ENCODE results near the gene SRGAP1. TPM values are rescaled to one million over a fixed set of nuclear protein-coding genes. Genes with fewer than 3 reads are reported as not detected.

The SRGAP1 gene
- total and polyA plus RNA-seq, 2 of the 8 experiments (the other 6 are each of a cell fraction or from before 2014, with no cell fraction given), result 3.2 to 7.3 TPM

GRCh38 chr12:64128366-64128765, 283.9 kb downstream of the SRGAP1 start:
- Histone ChIP-seq H3K4me2 (ENCODE audit: insufficient read depth in 1 of 2, low read depth in 2 of 2, low read length in 2 of 2) (no peak overlapping the region), H2BK12ac (ENCODE audit: low read depth, low read length) (no peak overlapping the region), H4K5ac (ENCODE audit: insufficient read length, low read depth, low read length) (no peak overlapping the region), H3K4me1 (replicated peaks in 1 of 4; ENCODE audit: control insufficient read depth in 3 of 4, insufficient read depth in 4 of 4, low read length in 3 of 4) (no peaks in the 10 kb centered on the region), H3K18ac (ENCODE audit: extremely low read depth, low read length) (no peak overlapping the region), H2BK15ac (ENCODE audit: low read length) (no peak overlapping the region), H4K8ac (ENCODE audit: extremely low read depth, insufficient read depth, low read length) (no peak overlapping the region), H3K4ac (replicated peaks; ENCODE audit: insufficient read length, low read depth, low read length) (no peak overlapping the region), H3K9ac (replicated peaks in 1 of 4; ENCODE audit: extremely low read depth in 1 of 4, low read depth in 3 of 4, low read length in 3 of 4) (no peak overlapping the region), H2BK120ac (replicated peaks; ENCODE audit: low read depth, low read length) (no peak overlapping the region), H4K91ac (replicated peaks; ENCODE audit: insufficient read length, low read length) (no peak overlapping the region), H3K4me3 (ENCODE audit: extremely low read depth in 1 of 4, insufficient read depth in 2 of 4, low read depth in 3 of 4, low read length in 4 of 4) (no peak overlapping the region), H3K23ac (ENCODE audit: insufficient read length) (no peak overlapping the region), H3K23me2 (ENCODE audit: low read depth, low read length) (no peaks in the 10 kb centered on the region), H2BK20ac (ENCODE audit: low read length) (no peak overlapping the region), H3K14ac (ENCODE audit: insufficient read length) (no peak overlapping the region), H3K9me3 (ENCODE audit: insufficient read depth in 2 of 2, low read depth in 1 of 2, low read length in 1 of 2) (no peaks in the 10 kb centered on the region), H4K20me1 (replicated peaks in 1 of 2; ENCODE audit: control insufficient read depth in 1 of 2, insufficient read depth in 2 of 2, low read length in 2 of 2) (no peaks in the 10 kb centered on the region), H2AFZ (ENCODE audit: low read length) (no peak overlapping the region), H3K27ac (ENCODE audit: low read depth, low read length) (no peak overlapping the region), H3K79me1 (ENCODE audit: low read depth, low read length) (no peaks in the 10 kb centered on the region), H3K27me3 (replicated peaks in 1 of 4; ENCODE audit: control insufficient read depth in 3 of 4, extremely low read depth in 1 of 4, insufficient read depth in 3 of 4, low read length in 3 of 4) (no peaks in the 10 kb centered on the region), H3K79me2 (ENCODE audit: control insufficient read depth in 1 of 2, insufficient read depth in 2 of 2, low read length in 2 of 2) (no peaks in the 10 kb centered on the region), H3K36me3 (ENCODE audit: control insufficient read depth in 2 of 4, insufficient read depth in 4 of 4, low read length in 3 of 4) (peaks cover 0 to 6% (median 2%) of the 10 kb centered on the region in 4 experiments; a peak in 1 of 8 replicates), H3K56ac (replicated peaks; ENCODE audit: insufficient read length, low read depth, low read length) (no peak overlapping the region), H2AK5ac (ENCODE audit: low read depth, low read length) (no peak overlapping the region), H2BK5ac (ENCODE audit: low read depth, low read length) (no peak overlapping the region)
- FAIRE-seq (no peak), DNase-seq (ENCODE audit: low read depth in 1 of 2, low spot score in 2 of 2) (no peak)
- ChIA-PET CTCF (ENCODE audit: partially characterized antibody) (interaction anchor here (0.9 kb wide), 1 partner anchor 131 kb away, joined by 4 read pairs; no protein-coding TSS in a partner anchor), POLR2A (ENCODE audit: partially characterized antibody) (no interaction called here)
- WGBS, 2 experiments (ENCODE audit: extremely low coverage in 1 of 2, insufficient coverage in 1 of 2, insufficient read length in 1 of 2, insufficient replicate concordance in 2 of 2, low coverage in 1 of 2, low lambda C conversion rate in 2 of 2, missing lambda C conversion rate in 1 of 2), result 77% methylated on average over 1 of the region's 1 CpG; no CpG with 5 or more reads in 1 of the 2 experiments
- TF ChIP-seq PHF8 (conservative IDR thresholded peaks at IDR 0.05; ENCODE audit: low read depth, low read length), result no peak
- TF ChIP-seq ZNF274 (IDR thresholded peaks at IDR 0.05; ENCODE audit: borderline replicate concordance, extremely low read depth, low read length), result no peak
- TF ChIP-seq TEAD4 (IDR thresholded peaks at IDR 0.05; ENCODE audit: low read depth, low read length), result no peak
- no peak for TF ChIP-seq BRCA1 (IDR thresholded peaks at IDR 0.05; ENCODE audit: low read depth, low read length)
- TF ChIP-seq CBX5 (IDR thresholded peaks at IDR 0.05; ENCODE audit: low read depth, low read length), result no peak
- no peak for TF ChIP-seq SIN3A (conservative IDR thresholded peaks at IDR 0.05 in 1 of 2, IDR thresholded peaks at IDR 0.05 in 1 of 2; ENCODE audit: low read depth in 1 of 2, low read length in 2 of 2)
- TF ChIP-seq CBX8 (IDR thresholded peaks at IDR 0.05; ENCODE audit: borderline replicate concordance, low read depth, low read length), result no peak
- TF ChIP-seq POU5F1 (IDR thresholded peaks at IDR 0.05; ENCODE audit: low read depth, low read length), result no peak
- TF ChIP-seq POLR2AphosphoS5 (IDR thresholded peaks at IDR 0.05; ENCODE audit: low read depth, low read length), result no peak
- TF ChIP-seq SP2 (IDR thresholded peaks at IDR 0.05; ENCODE audit: low read length), result no peak
- no peak for TF ChIP-seq BCL11A (IDR thresholded peaks at IDR 0.05; ENCODE audit: low read depth in 2 of 2, low read length in 2 of 2)
- TF ChIP-seq, protein P1, sequence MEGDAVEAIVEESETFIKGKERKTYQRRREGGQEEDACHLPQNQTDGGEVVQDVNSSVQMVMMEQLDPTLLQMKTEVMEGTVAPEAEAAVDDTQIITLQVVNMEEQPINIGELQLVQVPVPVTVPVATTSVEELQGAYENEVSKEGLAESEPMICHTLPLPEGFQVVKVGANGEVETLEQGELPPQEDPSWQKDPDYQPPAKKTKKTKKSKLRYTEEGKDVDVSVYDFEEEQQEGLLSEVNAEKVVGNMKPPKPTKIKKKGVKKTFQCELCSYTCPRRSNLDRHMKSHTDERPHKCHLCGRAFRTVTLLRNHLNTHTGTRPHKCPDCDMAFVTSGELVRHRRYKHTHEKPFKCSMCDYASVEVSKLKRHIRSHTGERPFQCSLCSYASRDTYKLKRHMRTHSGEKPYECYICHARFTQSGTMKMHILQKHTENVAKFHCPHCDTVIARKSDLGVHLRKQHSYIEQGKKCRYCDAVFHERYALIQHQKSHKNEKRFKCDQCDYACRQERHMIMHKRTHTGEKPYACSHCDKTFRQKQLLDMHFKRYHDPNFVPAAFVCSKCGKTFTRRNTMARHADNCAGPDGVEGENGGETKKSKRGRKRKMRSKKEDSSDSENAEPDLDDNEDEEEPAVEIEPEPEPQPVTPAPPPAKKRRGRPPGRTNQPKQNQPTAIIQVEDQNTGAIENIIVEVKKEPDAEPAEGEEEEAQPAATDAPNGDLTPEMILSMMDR (IDR thresholded peaks at IDR 0.05; ENCODE audit: control extremely low read depth in 1 of 3, insufficient read depth in 1 of 3, low read depth in 1 of 3, low read length in 3 of 3), result no peak
